Tibial nerve (tissue), 4 donors: ENCODE results near the gene ZKSCAN2. TPM values are rescaled to one million over a fixed set of nuclear protein-coding genes. Genes with fewer than 3 reads are reported as not detected.

Experiments
- DNase-seq, 2 donors: peaks; one replicate each; pipeline ENCODE4 v3.0.0-alpha.2; 2019; ENCODE audit warnings: low spot score in 2 of 2
- H3K27ac ChIP-seq, 4 donors: fragments of 200-600 bp; sonication (generic) in 3 of 4; one replicate each; pipeline ENCODE4 v1.5.1; 2017 to 2019; ENCODE audit warnings: mild to moderate bottlenecking in 1 of 4
- H3K27me3 ChIP-seq, 2 donors: fragments of 200-600 bp; sonication (generic) in 1 of 2; one replicate each; pipeline versions ENCODE4 v1.5.1 to v1.6.0; 2017 to 2019
- H3K36me3 ChIP-seq, 3 donors: fragments of 200-600 bp; sonication (generic); one replicate each; pipeline ENCODE4 v1.5.1; 2018 to 2019
- H3K4me1 ChIP-seq, 4 donors: fragments of 200-600 bp; sonication (generic) in 3 of 4; one replicate each; pipeline ENCODE4 v1.5.1; 2017 to 2019
- H3K4me3 ChIP-seq, 4 donors: fragments of 200-600 bp; sonication (generic) in 3 of 4; one replicate each; pipeline ENCODE4 v1.5.1; 2017 to 2019; ENCODE audit warnings: mild to moderate bottlenecking in 1 of 4, moderate library complexity in 1 of 4
- H3K9me3 ChIP-seq, 4 donors: fragments of 200-600 bp; sonication (generic) in 3 of 4; one replicate each; pipeline ENCODE4 v1.5.1; 2017 to 2019
- CTCF ChIP-seq, 5 experiments: fragments of 200-600 bp in 3 of 5; fragments of 450-650 bp in 2 of 5; sonication (generic) in 3 of 5; IDR thresholded peaks; one replicate each; pipeline ENCODE4 v1.5.1; 2016 to 2019; ENCODE audit warnings: antibody characterized with exemption in 5 of 5, mild to moderate bottlenecking in 3 of 5, moderate library complexity in 2 of 5
- EP300 ChIP-seq, 2 donors: sonication (generic); formaldehyde crosslinking; IDR thresholded peaks; one replicate each; pipeline ENCODE4 v1.6.1; 2017; ENCODE audit warnings: antibody characterized with exemption in 2 of 2, mild to moderate bottlenecking in 1 of 2
- POLR2A ChIP-seq, 2 donors: fragments of 450-650 bp; IDR thresholded peaks; one replicate each; pipeline ENCODE4 v1.6.1; 2017; ENCODE audit warnings: antibody characterized with exemption in 2 of 2, mild to moderate bottlenecking in 2 of 2, moderate library complexity in 2 of 2
- WGBS, 2 donors: methylation state at CpG; one replicate each; pipeline ENCODE4 v1.1.5; 2018; 5-methylcytosine and 5-hydroxymethylcytosine counted together
- total RNA-seq, 4 donors: library from RNA; depleted of rRNA; stranded (reverse); fragments of >200 nt; gene quantifications; one replicate each; pipeline ENCODE4 v1.1.0, GENCODE V29; 2016

The ZKSCAN2 gene
- total RNA-seq, 4 donors from 2014 or later = 2.0 to 5.0 (median 4.0) TPM

- Histone ChIP-seq H3K4me3 (no peak overlapping the region), H3K4me1 (peaks cover 0 to 12% (median 0%) of the 10 kb centered on the region in 4 donors), H3K27ac (no peak overlapping the region), H3K27me3 (no peaks in the 10 kb centered on the region), H3K36me3 (no peaks in the 10 kb centered on the region), H3K9me3 (no peaks in the 10 kb centered on the region)
- 61 to 73% methylated on average over 5 to 10 of the region's 10 CpGs for WGBS, 2 donors
- no peak for DNase-seq
- TF ChIP-seq CTCF (IDR thresholded peaks at IDR 0.05) (no peak), EP300 (IDR thresholded peaks at IDR 0.05) (no peak), POLR2A (IDR thresholded peaks at IDR 0.05) (no peak)
These were observed 29.3 kb downstream of the ZKSCAN2 start for GRCh38 chr16:25228372-25228771.

- no peak overlapping the region for H3K4me3 ChIP-seq
- no peaks in the 10 kb centered on the region for H3K27me3 ChIP-seq
- peaks cover 0 to 12% (median 0%) of the 10 kb centered on the region in 4 donors for H3K4me1 ChIP-seq
- H3K36me3 ChIP-seq = no peaks in the 10 kb centered on the region
- 56 to 60% methylated on average over 7 of the region's 7 CpGs for WGBS, 2 donors
- TF ChIP-seq CTCF (IDR thresholded peaks at IDR 0.05) = no peak
- no peak for TF ChIP-seq EP300 (IDR thresholded peaks at IDR 0.05)
- TF ChIP-seq POLR2A (IDR thresholded peaks at IDR 0.05) = no peak
- H3K9me3 ChIP-seq = no peaks in the 10 kb centered on the region
- DNase-seq = no peak
- H3K27ac ChIP-seq = no peak overlapping the region
These were observed 32.8 kb downstream of the ZKSCAN2 start for GRCh38 chr16:25224731-25225319.

- Histone ChIP-seq H3K27me3 (no peaks in the 10 kb centered on the region), H3K9me3 (no peaks in the 10 kb centered on the region)
- WGBS, 2 donors = 85 to 90% methylated on average over 6 of the region's 6 CpGs
These were observed 33.7 kb downstream of the ZKSCAN2 start for GRCh38 chr16:25223964-25224363.

GRCh38 chr16:25222959-25223358, 34.7 kb downstream of the ZKSCAN2 start:
- DNase-seq = no peak
- Histone ChIP-seq H3K36me3 (no peaks in the 10 kb centered on the region), H3K4me3 (no peak overlapping the region), H3K27ac (no peak overlapping the region), H3K27me3 (no peaks in the 10 kb centered on the region), H3K4me1 (peaks cover 0 to 12% (median 0%) of the 10 kb centered on the region in 4 donors), H3K9me3 (no peaks in the 10 kb centered on the region)
- TF ChIP-seq CTCF (IDR thresholded peaks at IDR 0.05) = no peak
- TF ChIP-seq EP300 (IDR thresholded peaks at IDR 0.05) = no peak
- TF ChIP-seq POLR2A (IDR thresholded peaks at IDR 0.05) = no peak
- WGBS, 2 donors = 76 to 81% methylated on average over 8 of the region's 8 CpGs

More at GRCh38 chr16:25223964-25224363, 33.7 kb downstream of the ZKSCAN2 start:
- peaks cover 0 to 12% (median 0%) of the 10 kb centered on the region in 4 donors for H3K4me1 ChIP-seq
- no peaks in the 10 kb centered on the region for H3K36me3 ChIP-seq
- no peak overlapping the region for H3K27ac ChIP-seq
- no peak for DNase-seq
- no peak for TF ChIP-seq CTCF (IDR thresholded peaks at IDR 0.05)
- TF ChIP-seq POLR2A (IDR thresholded peaks at IDR 0.05) = no peak
- no peak for TF ChIP-seq EP300 (IDR thresholded peaks at IDR 0.05)
- H3K4me3 ChIP-seq = no peak overlapping the region

GRCh38 chr16:25219070-25219737, 38.4 kb downstream of the ZKSCAN2 start:
- no peaks in the 10 kb centered on the region for H3K36me3 ChIP-seq
- 81 to 91% methylated on average over 3 of the region's 3 CpGs for WGBS, 2 donors
- H3K27ac ChIP-seq = no peak overlapping the region
- TF ChIP-seq CTCF (IDR thresholded peaks at IDR 0.05) = no peak
- no peak for TF ChIP-seq EP300 (IDR thresholded peaks at IDR 0.05)
- TF ChIP-seq POLR2A (IDR thresholded peaks at IDR 0.05) = no peak
- no peak overlapping the region for H3K4me3 ChIP-seq
- no peaks in the 10 kb centered on the region for H3K9me3 ChIP-seq
- DNase-seq = no peak
- H3K27me3 ChIP-seq = no peaks in the 10 kb centered on the region
- no peaks in the 10 kb centered on the region for H3K4me1 ChIP-seq
